Islet of Langerhans (tissue), 1 donor: Measurements from ENCODE around the gene ACADVL.
A peak's percentile ranks its signal among the peaks of the same experiment; 100 is the strongest.
"Not testable (repeated sequence)": the region's sequence is repeated elsewhere in the genome, so short reads cannot be mapped to it uniquely, and the experiment has no call there.

Source experiments
- FAIRE-seq: peaks from one replicate; lab custom pipeline; 2011; peaks lifted over from hg19 to GRCh38; lab: Jason Lieb, UNC

The ACADVL gene

DNA sequence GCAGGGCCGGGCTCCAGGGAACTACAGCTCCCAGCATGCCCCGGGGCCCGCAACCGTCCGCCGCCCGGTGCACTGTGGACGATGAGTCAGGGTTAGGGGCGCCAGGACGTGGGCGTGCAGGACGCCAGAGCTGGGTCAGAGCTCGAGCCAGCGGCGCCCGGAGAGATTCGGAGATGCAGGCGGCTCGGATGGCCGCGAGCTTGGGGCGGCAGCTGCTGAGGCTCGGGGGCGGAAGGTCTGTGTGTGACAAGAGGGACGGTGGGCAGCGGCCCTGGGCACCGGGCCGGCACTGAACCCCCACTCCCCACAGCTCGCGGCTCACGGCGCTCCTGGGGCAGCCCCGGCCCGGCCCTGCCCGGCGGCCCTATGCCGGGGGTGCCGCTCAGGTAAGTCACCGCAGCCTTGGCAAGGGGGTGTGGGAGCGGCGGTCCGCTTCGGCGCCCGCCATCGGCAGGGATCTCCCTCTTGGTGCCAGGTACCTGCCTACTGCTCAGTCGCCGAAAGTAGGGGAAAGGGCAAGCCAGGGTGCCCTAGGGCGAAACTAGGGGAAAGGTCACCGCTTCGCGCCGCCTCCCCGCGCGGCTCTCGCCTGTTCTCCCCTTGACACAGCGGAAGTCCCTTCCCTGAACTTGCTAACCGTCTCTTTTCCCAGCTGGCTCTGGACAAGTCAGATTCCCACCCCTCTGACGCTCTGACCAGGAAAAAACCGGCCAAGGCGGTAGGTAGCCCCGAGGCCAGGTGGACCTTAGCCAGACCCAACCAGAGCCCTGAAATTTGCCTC lies at the start of gene ACADVL, which contains the start of gene DLG4:
Gene ACADVL (plus strand): TSS at position 127 of the 781 bp plus-strand sequence. CDS start 47 bp downstream, at position 174.
Gene DLG4 (minus strand): TSS at position 25 of the 781 bp plus-strand sequence.
- FAIRE-seq, result no peak

GRCh38 chr17:7172522-7173191 lies 47.1 kb upstream of the ACADVL start:
- FAIRE-seq, result not testable (repeated sequence)

DNA sequence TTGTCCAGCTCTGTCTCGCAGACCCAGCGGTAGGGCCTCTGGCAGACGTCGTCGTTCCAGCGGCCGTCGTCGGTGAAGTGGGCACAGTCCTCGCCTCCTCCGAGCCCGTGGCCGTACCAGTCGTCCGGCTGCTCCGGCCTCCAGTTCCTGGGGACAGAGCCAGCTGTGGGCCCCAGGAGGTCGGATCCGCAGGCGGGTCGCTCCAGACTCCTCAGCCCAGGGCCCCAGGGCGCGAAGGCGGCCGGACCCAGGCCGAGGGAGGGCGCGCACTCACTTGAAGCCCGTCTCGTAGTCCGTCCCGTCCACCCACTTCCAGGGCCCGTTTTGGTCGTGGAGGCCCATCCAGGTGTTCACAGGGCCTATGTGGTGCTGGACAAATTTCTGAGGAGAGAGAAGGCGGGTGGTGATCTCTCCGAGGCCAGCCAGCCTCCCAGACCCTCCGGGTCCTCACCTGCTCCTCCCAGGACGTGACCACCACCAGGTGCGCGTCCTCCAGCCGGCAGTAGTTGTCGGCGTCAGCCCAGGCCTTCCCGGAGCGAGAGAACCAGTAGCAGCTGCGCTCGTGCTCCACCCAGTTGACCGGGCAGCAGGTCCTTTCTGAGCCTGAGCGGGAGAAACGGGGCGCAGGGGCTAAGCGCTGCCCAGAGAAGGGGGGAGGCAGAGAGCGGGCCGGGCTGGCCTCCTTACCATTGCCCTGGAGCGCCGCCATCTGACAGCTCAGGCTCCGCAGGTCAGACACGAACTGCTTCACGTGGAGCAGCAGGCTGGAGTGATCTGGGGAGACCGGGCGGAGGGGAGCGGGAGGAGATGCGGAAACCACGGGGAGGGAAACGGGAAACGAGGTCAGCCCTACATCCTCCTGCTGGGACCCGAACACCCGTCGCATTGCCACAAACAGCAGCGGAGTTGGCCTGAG lies 45.8 kb upstream of the ACADVL start:
- FAIRE-seq, result no peak

DNA sequence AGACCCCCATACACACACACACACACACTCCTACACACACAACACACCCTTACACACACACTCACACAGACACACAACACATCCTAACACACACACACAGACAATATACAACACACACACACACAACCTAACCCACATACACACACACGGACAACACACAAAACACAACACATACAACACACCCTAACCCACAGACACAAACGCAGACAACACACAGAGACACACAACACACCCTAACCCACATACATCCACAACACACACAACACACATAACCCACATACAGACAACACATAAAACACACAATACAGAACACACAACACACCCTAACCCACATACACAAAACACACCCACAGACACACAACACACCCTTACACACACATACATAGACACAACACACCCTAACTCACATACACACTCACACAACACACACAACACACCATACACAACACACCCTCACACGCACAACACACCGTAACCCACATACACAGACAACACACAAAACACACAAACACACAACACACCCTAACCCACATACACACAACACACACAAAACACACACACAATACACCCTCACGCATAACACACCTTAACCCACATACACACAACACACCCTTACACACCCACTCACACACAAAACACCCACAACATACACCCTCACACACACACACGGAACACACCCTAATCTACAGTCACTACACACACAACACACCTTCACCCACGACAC lies 45.0 kb upstream of the ACADVL start:
- FAIRE-seq, result no peak

- no peak for FAIRE-seq
Measured at GRCh38 chr17:7175330-7175733, 44.4 kb upstream of the ACADVL start.

DNA sequence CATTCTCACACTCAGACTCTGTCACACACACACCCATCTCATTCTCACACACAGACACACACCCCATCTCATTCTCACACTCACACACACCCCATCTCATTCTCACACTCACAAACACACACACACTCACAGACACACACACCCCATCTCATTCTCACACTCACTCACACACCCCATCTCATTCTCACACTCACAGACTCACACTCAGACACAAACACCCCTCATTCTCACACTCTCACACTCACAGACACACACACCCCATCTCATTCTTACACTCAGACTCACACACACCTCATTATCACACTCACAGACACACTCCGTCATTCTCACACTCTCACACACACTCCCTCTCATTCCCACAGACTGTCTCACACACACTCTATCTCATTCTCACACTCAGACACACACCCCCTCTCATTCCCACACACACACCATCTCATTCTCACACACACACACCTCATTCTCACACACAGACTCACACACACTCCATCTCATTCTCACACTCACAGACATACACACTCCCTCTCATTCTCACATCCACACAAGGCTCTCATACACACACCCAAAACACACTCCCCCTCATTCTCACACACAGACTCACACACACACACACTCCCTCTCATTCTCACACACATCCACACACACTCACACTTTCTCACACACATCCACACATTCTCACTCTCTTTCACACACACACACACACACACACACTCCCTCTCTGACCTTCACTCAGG lies 43.5 kb upstream of the ACADVL start:
- no peak for FAIRE-seq

- no peak for FAIRE-seq
Measured at GRCh38 chr17:7176841-7177190, 42.9 kb upstream of the ACADVL start.

DNA sequence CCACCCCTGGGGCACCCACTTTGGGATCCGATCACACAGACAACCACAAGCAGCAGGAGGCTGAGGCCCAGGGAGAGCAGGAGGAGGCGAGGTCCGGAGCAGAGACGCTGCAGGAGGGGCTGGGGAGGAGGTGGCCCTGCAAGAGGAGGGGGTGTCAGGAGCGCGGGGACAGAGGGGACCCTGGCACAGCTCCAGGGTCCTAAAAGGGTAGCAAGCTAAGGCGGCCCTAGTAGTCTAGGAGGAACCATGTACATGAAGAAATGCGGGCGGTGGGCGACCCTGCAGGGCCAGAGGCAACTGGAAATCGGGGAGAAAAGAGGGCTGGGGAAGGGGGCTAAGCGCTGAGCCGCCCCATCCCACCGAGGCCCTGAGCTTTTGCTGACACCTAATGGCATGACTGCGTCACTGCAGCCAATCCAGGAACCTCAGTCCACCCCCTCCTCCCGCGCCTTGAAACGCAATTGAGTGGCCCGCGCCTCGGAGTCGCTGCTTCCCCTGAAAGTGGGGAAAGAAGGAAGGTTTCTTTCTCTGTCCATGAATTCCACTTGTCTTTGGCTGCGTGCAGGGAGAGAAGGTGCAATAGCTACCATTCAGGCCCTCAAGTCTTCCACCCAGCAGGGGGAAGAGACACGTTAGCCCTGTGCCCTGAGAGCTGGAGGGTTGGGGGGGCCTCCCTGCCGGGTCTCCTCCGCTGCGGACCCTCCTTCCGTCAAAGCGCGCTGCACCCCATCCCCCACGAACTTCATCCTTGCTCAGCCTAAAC lies 42.4 kb upstream of the ACADVL start:
- no peak for FAIRE-seq

DNA sequence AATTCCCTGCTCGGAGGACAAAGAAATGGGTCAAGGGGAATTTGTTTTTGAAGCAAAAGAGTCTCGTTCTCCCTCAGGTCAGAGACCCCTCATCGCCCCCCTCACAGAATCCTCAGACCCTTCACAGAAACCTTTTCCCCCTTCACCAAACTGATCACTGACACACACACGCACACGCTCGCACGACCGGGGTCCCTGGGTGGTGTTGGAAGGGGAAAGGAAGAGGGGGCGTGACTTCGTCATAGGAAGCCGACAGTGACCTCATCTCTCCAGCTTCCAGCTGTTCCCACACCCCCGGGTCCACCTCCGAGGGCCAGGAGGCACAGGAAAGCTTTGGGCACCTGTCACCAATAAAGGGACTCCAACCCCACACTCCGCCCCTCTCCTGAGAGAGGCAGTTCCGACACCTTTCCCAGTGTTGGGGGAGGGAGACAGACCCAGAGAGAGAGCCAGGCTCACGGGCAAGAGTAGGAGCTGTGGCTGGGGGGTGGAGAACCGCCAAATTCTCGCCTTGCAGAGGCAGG lies 41.7 kb upstream of the ACADVL start:
- no peak for FAIRE-seq

GRCh38 chr17:7178973-7179316 lies 40.8 kb upstream of the ACADVL start:
- no peak for FAIRE-seq

DNA sequence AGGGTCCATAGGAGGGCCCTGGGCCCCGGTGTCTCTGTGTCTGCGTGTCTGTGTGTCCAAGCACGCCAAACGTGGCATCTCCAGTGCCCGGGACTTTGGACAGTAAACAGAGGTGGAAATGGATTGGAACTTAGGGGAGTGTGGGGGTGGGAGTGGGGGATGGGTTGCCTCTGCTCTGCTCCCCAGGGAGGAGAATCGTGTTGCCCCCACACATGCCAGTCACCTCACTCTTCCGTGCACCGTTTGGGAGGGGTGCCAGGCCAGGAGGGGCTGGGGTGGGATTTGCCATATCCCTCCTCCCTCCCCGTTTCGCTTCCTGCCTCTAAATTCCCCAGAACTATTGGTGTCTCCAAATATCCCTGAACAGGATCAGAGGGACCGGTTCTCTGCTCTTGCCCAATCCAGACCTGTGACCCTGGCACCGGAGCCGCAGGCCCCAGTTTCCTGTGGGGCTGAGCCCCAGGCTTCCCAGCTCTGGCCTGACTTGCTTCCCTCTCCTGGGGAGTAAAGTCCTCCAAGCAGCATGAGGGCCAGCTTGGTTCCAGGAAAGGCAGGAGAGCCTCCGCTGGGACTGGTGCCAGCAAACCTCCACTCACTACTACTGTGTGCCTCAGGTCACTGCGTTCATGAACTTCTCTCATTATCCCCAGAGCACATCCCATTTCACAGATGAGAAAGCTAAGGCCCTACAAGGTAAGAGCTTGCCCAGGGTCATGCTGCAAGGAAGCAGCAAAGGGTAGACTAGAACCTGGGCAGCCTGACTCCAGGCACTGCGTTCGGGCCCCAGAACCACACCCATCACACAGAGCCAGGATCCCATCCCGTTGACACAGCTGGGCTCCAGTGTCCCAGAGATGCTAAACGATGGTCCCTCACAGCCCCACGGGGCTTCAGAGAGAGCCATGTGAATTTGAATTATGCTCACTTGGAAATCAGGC lies 40.2 kb upstream of the ACADVL start, which contains the start of gene ASGR1:
Gene ASGR1 (minus strand): TSS at position 54 of the 938 bp plus-strand sequence. CDS start 807 bp downstream, outside the sequence.
- no peak for FAIRE-seq

DNA sequence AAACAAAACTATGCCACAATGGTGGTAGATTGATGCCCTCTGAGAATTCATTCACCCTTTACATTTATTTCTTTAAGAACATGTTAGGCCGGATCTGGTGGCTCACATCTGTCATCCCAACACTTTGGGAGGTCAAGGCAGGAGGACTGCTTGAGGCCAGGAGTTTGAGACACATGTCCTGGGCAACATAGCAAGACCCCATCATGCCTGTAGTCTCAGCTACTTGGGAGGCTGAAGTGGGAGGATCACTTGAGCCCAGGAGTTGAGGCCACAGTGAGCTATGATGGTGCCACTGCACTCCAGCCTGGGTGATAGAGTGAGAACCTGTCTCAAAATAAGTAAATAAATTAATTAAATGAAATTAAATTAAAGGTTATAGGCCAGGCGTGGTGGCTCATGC lies 37.6 kb upstream of the ACADVL start:
- not testable (repeated sequence) for FAIRE-seq

DNA sequence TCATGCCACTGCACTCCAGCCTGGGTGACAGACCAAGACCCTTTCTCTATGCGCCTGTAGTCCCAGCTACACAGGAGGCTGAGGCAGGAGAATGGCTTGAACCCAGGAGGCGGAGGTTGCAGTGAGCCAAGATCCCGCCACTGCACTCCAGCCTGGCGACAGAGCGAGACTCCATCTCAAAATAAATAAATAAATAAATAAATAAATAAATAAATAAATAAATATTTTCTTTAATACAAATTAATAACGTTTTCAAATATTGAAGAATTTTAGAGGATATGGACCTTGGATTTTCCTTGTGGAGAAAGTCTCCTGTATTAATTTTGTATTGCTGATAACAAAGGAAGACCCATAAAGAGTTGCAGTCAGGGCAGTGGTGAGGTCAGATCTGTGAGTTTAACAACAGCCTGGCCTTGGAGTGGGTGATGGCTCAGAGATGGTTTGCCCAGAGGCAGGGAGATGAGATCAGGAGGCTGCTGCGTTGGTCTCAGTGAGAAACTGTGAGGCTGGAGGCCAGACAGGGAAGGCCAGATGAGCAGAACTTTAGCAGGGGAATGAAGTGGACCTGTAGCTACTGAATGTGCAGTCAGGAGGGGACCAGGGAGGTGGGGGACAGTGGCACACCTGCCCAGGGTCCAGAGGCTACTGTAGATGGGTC lies 36.2 kb upstream of the ACADVL start:
- no peak for FAIRE-seq

DNA sequence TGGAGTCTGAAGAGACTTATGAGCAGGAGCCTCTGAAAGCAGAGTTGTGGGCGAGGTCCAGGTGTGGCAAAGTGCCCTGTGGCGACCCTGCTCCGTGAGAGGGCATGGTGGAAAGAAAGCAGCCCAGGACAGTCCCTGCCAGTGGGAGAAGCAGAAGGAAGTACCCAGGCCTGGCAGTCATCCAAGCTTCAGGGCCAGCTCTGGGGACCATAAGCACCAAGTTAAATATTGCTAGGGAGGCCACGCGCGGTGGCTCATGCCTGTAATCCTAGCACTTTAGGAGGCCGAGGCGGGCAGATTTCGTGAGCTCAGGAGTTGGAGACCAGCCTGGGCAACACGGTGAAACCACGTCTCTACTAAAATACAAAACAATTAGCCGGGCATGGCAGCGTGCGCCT lies 35.6 kb upstream of the ACADVL start:
- peak; percentile 77 for FAIRE-seq

GRCh38 chr17:7184647-7185046 lies 35.1 kb upstream of the ACADVL start:
- FAIRE-seq, result no peak

DNA sequence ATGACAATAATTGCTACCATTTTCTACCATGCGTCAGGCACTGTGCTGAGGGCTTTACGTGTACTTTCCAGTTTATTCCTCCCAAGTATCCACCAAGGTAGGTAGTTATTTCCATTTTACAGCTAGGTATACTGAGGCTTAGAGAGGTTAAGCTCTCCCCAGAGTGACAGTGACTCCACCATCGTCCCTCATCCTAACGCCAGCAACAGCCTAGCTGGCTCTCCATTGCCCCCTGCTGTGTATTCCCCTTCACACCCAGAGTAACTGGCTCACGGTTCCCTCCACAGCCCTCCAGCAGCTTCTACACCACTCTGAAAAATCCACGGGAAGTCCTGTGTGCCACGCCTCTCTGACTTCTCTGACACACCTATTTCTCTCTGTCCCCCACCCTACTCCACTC lies 33.5 kb upstream of the ACADVL start:
- no peak for FAIRE-seq

DNA sequence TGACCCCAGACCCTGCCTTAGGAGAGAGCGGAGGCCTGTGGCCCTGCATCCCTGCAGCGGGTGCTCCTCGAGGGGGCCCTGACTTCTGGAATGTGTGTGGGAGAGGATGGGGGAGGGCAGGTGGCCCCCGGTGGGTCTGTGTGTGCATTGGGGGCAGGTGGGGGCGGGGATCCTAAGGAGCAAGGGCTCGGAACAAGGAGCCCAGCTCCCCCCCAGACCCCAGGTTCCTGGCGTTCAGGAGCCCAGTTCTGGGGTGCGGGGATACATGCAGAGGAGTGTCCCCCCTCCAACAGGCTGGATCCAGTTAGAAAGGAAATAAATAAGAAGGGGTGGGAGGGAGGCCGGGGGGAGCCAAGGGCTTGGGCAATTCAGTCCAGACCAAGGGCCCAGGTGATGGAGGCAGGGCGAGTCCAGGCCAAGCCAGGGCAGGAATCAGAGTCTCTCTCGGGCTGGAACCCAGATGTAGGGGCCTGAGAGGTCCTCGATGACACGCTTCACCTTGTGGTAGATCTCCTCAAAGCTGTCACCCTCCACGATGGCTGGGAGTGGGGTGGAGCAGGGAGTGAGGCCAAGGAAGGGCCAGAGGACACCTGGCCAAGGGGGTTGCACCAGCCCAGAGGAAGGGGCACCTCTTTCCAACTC lies 29.3 kb upstream of the ACADVL start:
- no peak for FAIRE-seq

GRCh38 chr17:7191069-7191468 lies 28.7 kb upstream of the ACADVL start:
- FAIRE-seq, result no peak
